IMR-90 (cell line): ENCODE measurements around the gene MAML3. TPM values are rescaled to one million over a fixed set of nuclear protein-coding genes. Genes with fewer than 3 reads are reported as not detected.

Experiments used
- ATAC-seq: fragments of 200-7000 bp; cut with Tn5 transposase; 2 replicates; pipeline ENCODE4 v1.9.1; 2020; ENCODE audit warnings: low read depth, mild to moderate bottlenecking, moderate library complexity
- BruUV-seq: library from RNA; stranded (reverse); fragments of 400-500 nt; replicated peaks from 2 replicates; lab custom pipeline; 2021; lab: Mats Ljungman, UMichigan
- CTCF ChIA-PET: fragments of 300-600 bp; formaldehyde crosslinking; extraction: SDS; loops from one replicate; lab custom pipeline; 2021; ENCODE audit warnings: antibody characterized with exemption; lab: Yijun Ruan, JAX
- POLR2A ChIA-PET: fragments of 300-600 bp; sonication (Branson Sonifier 250); formaldehyde crosslinking; loops from one replicate; lab custom pipeline; 2022; ENCODE audit warnings: antibody characterized with exemption; ENCODE audit not compliant: unreplicated experiment; lab: Charles Lee
- DNase-seq: peaks from one replicate; pipeline ENCODE4 v3.0.0; 2013
- H2AFZ ChIP-seq: replicated peaks from 2 replicates; pipeline ENCODE3; 2013; ENCODE audit warnings: low read length, mild to moderate bottlenecking; ENCODE audit not compliant: poor library complexity
- H2AK5ac ChIP-seq: 2 replicates; pipeline ENCODE4 v1.6.1; 2013; ENCODE audit warnings: low read depth, low read length, inconsistent platforms
- H2AK9ac ChIP-seq: replicated peaks from 2 replicates; pipeline ENCODE3; 2013; ENCODE audit warnings: mild to moderate bottlenecking, low read depth, low read length, moderate library complexity; ENCODE audit not compliant: poor library complexity
- H2BK120ac ChIP-seq: 2 replicates; pipeline ENCODE4 v1.6.1; 2013; ENCODE audit warnings: low read depth, low read length, inconsistent platforms
- H2BK15ac ChIP-seq: 3 replicates; pipeline ENCODE4 v1.6.1; 2013; ENCODE audit warnings: low read depth, low read length, inconsistent platforms
- H2BK20ac ChIP-seq: 2 replicates; pipeline ENCODE4 v1.6.1; 2013; ENCODE audit warnings: low read depth, mild to moderate bottlenecking, inconsistent platforms, low read length, moderate library complexity
- H2BK5ac ChIP-seq: 2 replicates; pipeline ENCODE4 v1.6.1; 2013; ENCODE audit warnings: mild to moderate bottlenecking, low read depth, low read length, inconsistent platforms; ENCODE audit not compliant: poor library complexity, severe bottlenecking
- H3K14ac ChIP-seq: replicated peaks from 2 replicates; pipeline ENCODE4 v1.6.1; 2013; ENCODE audit warnings: low read depth, low read length, inconsistent platforms
- H3K18ac ChIP-seq: 2 replicates; pipeline ENCODE4 v1.6.1; 2013; ENCODE audit warnings: low read depth, low read length, control low read depth
- H3K23ac ChIP-seq: 2 replicates; pipeline ENCODE4 v1.6.1; 2013; ENCODE audit warnings: low read depth, low read length, inconsistent platforms
- H3K27ac ChIP-seq: 2 replicates; pipeline ENCODE4 v1.5.1; 2013; ENCODE audit warnings: mild to moderate bottlenecking, control low read depth, low read length; ENCODE audit not compliant: insufficient read depth
- H3K27me3 ChIP-seq: 2 replicates; pipeline ENCODE4 v1.6.1; 2013; ENCODE audit warnings: low read length; ENCODE audit not compliant: control insufficient read depth, insufficient read depth
- H3K36me3 ChIP-seq: 2 replicates; pipeline ENCODE4 v1.6.1; 2013; ENCODE audit warnings: low read length, mixed read lengths; ENCODE audit not compliant: control insufficient read depth, insufficient read depth
- H3K4ac ChIP-seq: 2 replicates; pipeline ENCODE4 v1.6.1; 2013; ENCODE audit warnings: low read depth, low read length, inconsistent platforms
- H3K4me1 ChIP-seq: 2 replicates; pipeline ENCODE4 v1.6.1; 2013; ENCODE audit warnings: low read length, mixed read lengths; ENCODE audit not compliant: control insufficient read depth, insufficient read depth
- H3K4me2 ChIP-seq: 2 replicates; pipeline ENCODE4 v1.6.1; 2013; ENCODE audit warnings: low read depth, mild to moderate bottlenecking, control low read depth, low read length, moderate library complexity
- H3K4me3 ChIP-seq: 2 replicates; pipeline ENCODE4 v1.5.1; 2013; ENCODE audit warnings: low read depth, mild to moderate bottlenecking, control low read depth, low read length, moderate library complexity; ENCODE audit not compliant: insufficient read depth
- H3K56ac ChIP-seq: 2 replicates; pipeline ENCODE4 v1.6.1; 2013; ENCODE audit warnings: low read length, inconsistent platforms; ENCODE audit not compliant: insufficient read depth; ENCODE audit errors: extremely low read depth
- H3K79me1 ChIP-seq, 2 experiments: 2 replicates each; pipeline ENCODE4 v1.6.1; 2013; ENCODE audit warnings: low read length in 2 of 2, inconsistent platforms in 1 of 2, low read depth in 1 of 2
- H3K9ac ChIP-seq: 2 replicates; pipeline ENCODE4 v1.6.1; 2013; ENCODE audit warnings: low read depth, low read length, control low read depth
- H3K9me1 ChIP-seq: 2 replicates; pipeline ENCODE4 v1.6.1; 2013; ENCODE audit warnings: low read length, inconsistent platforms; ENCODE audit not compliant: insufficient read depth
- H3K9me3 ChIP-seq: 2 replicates; pipeline ENCODE4 v1.6.1; 2013; ENCODE audit warnings: low read length; ENCODE audit not compliant: control insufficient read depth, insufficient read depth
- H4K20me1 ChIP-seq: 2 replicates; pipeline ENCODE4 v1.6.1; 2013; ENCODE audit warnings: low read length, inconsistent platforms; ENCODE audit not compliant: insufficient read depth
- H4K5ac ChIP-seq: 2 replicates; pipeline ENCODE4 v1.6.1; 2013; ENCODE audit warnings: mild to moderate bottlenecking, low read depth, low read length, control low read depth
- H4K8ac ChIP-seq, 2 experiments: 2 replicates each; pipeline ENCODE4 v1.6.1; 2013; ENCODE audit warnings: low read depth in 2 of 2, low read length in 2 of 2, control low read depth in 1 of 2, inconsistent platforms in 1 of 2
- H4K91ac ChIP-seq: 2 replicates; pipeline ENCODE4 v1.6.1; 2013; ENCODE audit warnings: low read depth, low read length, inconsistent platforms; ENCODE audit not compliant: insufficient read depth
- BHLHE40 ChIP-seq: fragments of 150-350 bp; IDR thresholded peaks from 2 replicates; pipeline ENCODE4 v1.6.1; 2016; ENCODE audit warnings: mild to moderate bottlenecking, low read depth, low read length
- CHD1 ChIP-seq: IDR thresholded peaks from 2 replicates; pipeline ENCODE4 v1.6.1; 2012; ENCODE audit warnings: low read depth, low read length, improper control_type of control experiment
- CTCF ChIP-seq: conservative IDR thresholded peaks from 2 replicates; pipeline ENCODE4 v1.5.1; 2012; ENCODE audit warnings: mild to moderate bottlenecking, low read depth, low read length, improper control_type of control experiment
- ELK1 ChIP-seq: fragments of 150-350 bp; IDR thresholded peaks from 2 replicates; pipeline ENCODE4 v1.6.1; 2016; ENCODE audit warnings: low read depth, mild to moderate bottlenecking, low read length, moderate library complexity, borderline replicate concordance
- MAFK ChIP-seq: IDR thresholded peaks from 2 replicates; pipeline ENCODE4 v1.6.1; 2012; ENCODE audit warnings: low read depth, low read length, improper control_type of control experiment
- RCOR1 ChIP-seq: IDR thresholded peaks from 2 replicates; pipeline ENCODE4 v1.6.1; 2012; ENCODE audit warnings: mild to moderate bottlenecking, low read length, improper control_type of control experiment; ENCODE audit not compliant: insufficient replicate concordance
- USF2 ChIP-seq: fragments of 150-350 bp; IDR thresholded peaks from 2 replicates; pipeline ENCODE4 v1.6.1; 2017; ENCODE audit warnings: mild to moderate bottlenecking, antibody characterized with exemption, low read length, low read depth
- WGBS, 2 experiments: methylation state at CpG; one replicate each; pipeline versions ENCODE4 v1.1.5 to v1.1.7; 2013; ENCODE audit warnings: missing lambda C conversion rate in 2 of 2; ENCODE audit not compliant: insufficient read length in 1 of 2; ENCODE audit errors: extremely low coverage in 2 of 2; 5-methylcytosine and 5-hydroxymethylcytosine counted together
- dilution Hi-C: fragments of 300-500 bp; cut with HindIII; formaldehyde crosslinking; loops from one replicate; pipeline ENCODE4 v1.14.3; 2018; ENCODE audit warnings: low sequenced_read_pairs; ENCODE audit not compliant: unreplicated experiment
- in situ Hi-C: fragments of 300-500 bp; cut with MboI; formaldehyde crosslinking; loops from 3 replicates; pipeline ENCODE4 v1.14.3; 2019; ENCODE audit warnings: low sequenced_read_pairs, inconsistent platforms, mixed read lengths
- intact Hi-C: fragments of 100-400 bp; cut with micrococcal nuclease; formaldehyde crosslinking; loops from 2 replicates; pipeline ENCODE4 v1.10.0; 2022
- polyA plus RNA-seq, 3 experiments: library from polyadenylated mRNA; depleted of rRNA; stranded (reverse); fragments of >200 nt; gene quantifications; 2 replicates each; pipeline ENCODE4 v1.2.3, GENCODE V29; 2012; ENCODE audit warnings: low replicate concordance in 1 of 3
- total RNA-seq: library from RNA; depleted of rRNA; stranded (reverse); fragments of >200 nt; gene quantifications from 2 replicates; pipeline ENCODE4 v1.2.3, GENCODE V29; 2012

Gene MAML3
- total and polyA plus RNA-seq, 2 of the 4 experiments (the other 2 are of a cell fraction) = 0.90 to 1.7 TPM

- TF ChIP-seq ELK1 = no peak
- no peak for TF ChIP-seq CHD1
- TF ChIP-seq MAFK = no peak
These were observed 413.9 kb downstream of the MAML3 start (continued) for GRCh38 chr4:139740121-139740520.

GRCh38 chr4:139738846-139739613 lies 415.0 kb downstream of the MAML3 start:
- no peak overlapping the region for H2BK20ac ChIP-seq
- no peak overlapping the region for H4K5ac ChIP-seq
- H3K79me1 ChIP-seq = no peaks in the 10 kb centered on the region; a peak in 1 of 4 replicates
- H3K4me2 ChIP-seq = no peak overlapping the region
- H3K56ac ChIP-seq = no peak overlapping the region
- no peaks in the 10 kb centered on the region for H3K36me3 ChIP-seq
- dilution Hi-C loops (no loop called here), in situ Hi-C loops (loop anchor here (10.0 kb wide), 2 partner anchors 416 to 516 kb away; partner anchors contain the start of gene MAML3), intact Hi-C loops (loop anchor here (5.0 to 10.0 kb wide), 4 partner anchors 273 to 1106 kb away; no protein-coding TSS in a partner anchor)
- no peak overlapping the region for H4K8ac ChIP-seq
- no TSS peak for BruUV-seq
- no peak overlapping the region for H3K18ac ChIP-seq
- no peaks in the 10 kb centered on the region for H3K9me3 ChIP-seq
- no peak overlapping the region for H2AFZ ChIP-seq
- POLR2A ChIA-PET = interaction anchor here (0.5 kb wide), 1 partner anchor 74 kb away, joined by 3 read pairs; the partner anchor contains the start of gene MGST2
- no peak overlapping the region for H3K4me3 ChIP-seq
- no peaks in the 10 kb centered on the region; the same call in 1 of the 2 replicates for H3K9me1 ChIP-seq
- TF ChIP-seq CTCF (no peak), USF2 (no peak), CHD1 (no peak), BHLHE40 (no peak), RCOR1 (no peak)
- no peak for DNase-seq
- H2AK9ac ChIP-seq = no peak overlapping the region
- no peak overlapping the region for H2BK120ac ChIP-seq
- no peak overlapping the region for H2BK15ac ChIP-seq
- H3K4ac ChIP-seq = no peak overlapping the region
- no peaks in the 10 kb centered on the region for H4K20me1 ChIP-seq
- no peak overlapping the region for H3K9ac ChIP-seq
- no peak overlapping the region for H4K91ac ChIP-seq
- no peak overlapping the region for H2BK5ac ChIP-seq
- no peak overlapping the region for H3K27ac ChIP-seq
- no CpG with 5 or more reads among the region's 2 CpGs for WGBS, 2 experiments
- peaks cover 10% of the 10 kb centered on the region for H3K4me1 ChIP-seq
- no peak overlapping the region for H3K14ac ChIP-seq
- CTCF ChIA-PET = interaction anchor here (0.6 to 1.7 kb wide), 2 partner anchors 98 to 265 kb away, joined by 3 to 4 read pairs; no protein-coding TSS in a partner anchor
- no peak for ATAC-seq
- no peak overlapping the region for H2AK5ac ChIP-seq
- H3K27me3 ChIP-seq = no peaks in the 10 kb centered on the region
- H3K23ac ChIP-seq = no peak overlapping the region
